BE2C (cell line): Measurements from ENCODE around the gene PNPO.

Source experiments
- DNase-seq: peaks from one replicate; pipeline ENCODE4 v3.0.0-alpha.2; 2020
- H3K27me3 ChIP-seq: fragments of 250-450 bp; sonication (Bioruptor Pico); 2 replicates; pipeline ENCODE4 v1.5.1; 2020; ENCODE audit warnings: mild to moderate bottlenecking
- H3K36me3 ChIP-seq: fragments of 250-450 bp; sonication (Bioruptor Pico); 2 replicates; pipeline ENCODE4 v1.5.1; 2020; ENCODE audit warnings: mild to moderate bottlenecking
- H3K4me1 ChIP-seq: fragments of 250-450 bp; sonication (Bioruptor Pico); 2 replicates; pipeline ENCODE4 v1.5.1; 2020
- H3K4me3 ChIP-seq: 2 replicates; pipeline ENCODE4 v1.5.1; 2011; ENCODE audit warnings: low read depth, low read length
- H3K9me3 ChIP-seq: fragments of 250-450 bp; sonication (Bioruptor Pico); 2 replicates; pipeline ENCODE4 v1.5.1; 2020
- TF ChIP-seq, protein P1 (sequence below): IDR thresholded peaks from 2 replicates; pipeline ENCODE4 v1.5.1; 2012; ENCODE audit warnings: mild to moderate bottlenecking, low read depth, low read length

PNPO gene

DNA sequence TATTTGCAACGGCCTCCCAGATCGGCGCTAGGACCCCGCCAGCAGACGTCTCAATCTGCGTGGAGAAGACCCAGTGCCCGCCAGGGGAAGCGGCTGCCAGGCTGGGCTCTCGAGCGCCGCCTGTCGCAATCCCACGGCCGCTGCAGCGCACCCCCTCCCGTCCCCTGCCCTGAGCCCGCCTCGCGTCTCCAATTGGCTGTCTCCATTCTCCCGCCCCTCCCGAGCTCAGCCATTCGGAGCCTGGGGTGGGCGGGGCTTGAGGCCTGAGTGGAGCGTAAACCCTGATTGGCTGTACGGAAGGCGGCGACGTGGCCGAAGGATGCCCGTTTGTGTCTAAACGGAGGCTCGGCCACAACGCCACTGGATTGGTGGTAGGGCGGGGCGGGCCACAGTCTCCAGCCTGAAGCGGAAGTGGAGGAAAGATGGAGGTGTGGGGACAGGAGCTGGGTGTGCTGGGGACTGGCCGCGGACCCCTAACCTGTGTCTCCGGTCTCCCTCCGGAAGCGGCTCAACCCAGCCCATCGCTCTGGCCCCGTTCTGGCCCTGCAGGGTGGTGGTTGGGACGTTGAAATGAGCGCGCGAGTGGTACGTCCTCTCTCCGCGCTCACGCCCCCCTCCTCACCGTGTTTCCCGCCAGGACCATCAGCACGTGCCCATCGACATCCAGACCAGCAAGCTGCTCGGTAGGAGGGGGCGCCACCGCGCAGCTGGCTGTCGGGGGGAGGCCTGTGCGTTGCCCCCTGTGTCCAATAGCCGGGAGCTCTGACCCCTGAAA lies 29.5 kb downstream of the PNPO start, which contains the start of gene CDK5RAP3:
CDK5RAP3 (plus strand) TSS at position 389 of the 775 bp plus-strand sequence; CDS start at position 423, 34 bp downstream.
- H3K4me1 ChIP-seq: peaks cover 6% of the 10 kb centered on the region
- TF ChIP-seq, protein P1, sequence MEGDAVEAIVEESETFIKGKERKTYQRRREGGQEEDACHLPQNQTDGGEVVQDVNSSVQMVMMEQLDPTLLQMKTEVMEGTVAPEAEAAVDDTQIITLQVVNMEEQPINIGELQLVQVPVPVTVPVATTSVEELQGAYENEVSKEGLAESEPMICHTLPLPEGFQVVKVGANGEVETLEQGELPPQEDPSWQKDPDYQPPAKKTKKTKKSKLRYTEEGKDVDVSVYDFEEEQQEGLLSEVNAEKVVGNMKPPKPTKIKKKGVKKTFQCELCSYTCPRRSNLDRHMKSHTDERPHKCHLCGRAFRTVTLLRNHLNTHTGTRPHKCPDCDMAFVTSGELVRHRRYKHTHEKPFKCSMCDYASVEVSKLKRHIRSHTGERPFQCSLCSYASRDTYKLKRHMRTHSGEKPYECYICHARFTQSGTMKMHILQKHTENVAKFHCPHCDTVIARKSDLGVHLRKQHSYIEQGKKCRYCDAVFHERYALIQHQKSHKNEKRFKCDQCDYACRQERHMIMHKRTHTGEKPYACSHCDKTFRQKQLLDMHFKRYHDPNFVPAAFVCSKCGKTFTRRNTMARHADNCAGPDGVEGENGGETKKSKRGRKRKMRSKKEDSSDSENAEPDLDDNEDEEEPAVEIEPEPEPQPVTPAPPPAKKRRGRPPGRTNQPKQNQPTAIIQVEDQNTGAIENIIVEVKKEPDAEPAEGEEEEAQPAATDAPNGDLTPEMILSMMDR: peak; percentile 84
- DNase-seq: peak; percentile 100
- H3K36me3 ChIP-seq: peaks cover 18% of the 10 kb centered on the region
- H3K4me3 ChIP-seq: peak within 1 kb of the TSS; percentile 73
- H3K27me3 ChIP-seq: no peaks in the 10 kb centered on the region
- H3K9me3 ChIP-seq: no peaks in the 10 kb centered on the region

DNA sequence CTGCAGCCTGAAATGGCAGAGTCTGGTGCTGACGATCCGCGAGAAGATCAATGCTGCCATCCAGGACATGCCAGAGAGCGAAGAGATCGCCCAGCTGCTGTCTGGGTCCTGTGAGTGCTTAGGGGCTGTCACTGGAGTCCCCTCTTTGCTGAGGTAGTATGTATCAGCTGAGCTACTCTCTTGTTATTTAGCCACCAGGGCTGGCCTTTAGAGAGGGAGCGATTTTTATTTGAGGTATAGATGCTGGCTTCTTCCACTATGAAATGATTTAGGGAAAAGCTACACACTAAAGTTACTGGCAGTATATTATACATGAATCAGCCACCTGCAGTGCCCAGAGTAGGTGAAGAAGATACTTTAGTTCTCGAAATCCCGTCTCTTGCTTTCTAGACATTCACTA lies 32.2 kb downstream of the PNPO start:
- Histone ChIP-seq H3K4me3 (no peak overlapping the region), H3K27me3 (no peaks in the 10 kb centered on the region), H3K4me1 (peaks cover 7% of the 10 kb centered on the region), H3K36me3 (peaks cover 35% of the 10 kb centered on the region), H3K9me3 (no peaks in the 10 kb centered on the region)
- TF ChIP-seq, protein P1: no peak
- no peak for DNase-seq

DNA sequence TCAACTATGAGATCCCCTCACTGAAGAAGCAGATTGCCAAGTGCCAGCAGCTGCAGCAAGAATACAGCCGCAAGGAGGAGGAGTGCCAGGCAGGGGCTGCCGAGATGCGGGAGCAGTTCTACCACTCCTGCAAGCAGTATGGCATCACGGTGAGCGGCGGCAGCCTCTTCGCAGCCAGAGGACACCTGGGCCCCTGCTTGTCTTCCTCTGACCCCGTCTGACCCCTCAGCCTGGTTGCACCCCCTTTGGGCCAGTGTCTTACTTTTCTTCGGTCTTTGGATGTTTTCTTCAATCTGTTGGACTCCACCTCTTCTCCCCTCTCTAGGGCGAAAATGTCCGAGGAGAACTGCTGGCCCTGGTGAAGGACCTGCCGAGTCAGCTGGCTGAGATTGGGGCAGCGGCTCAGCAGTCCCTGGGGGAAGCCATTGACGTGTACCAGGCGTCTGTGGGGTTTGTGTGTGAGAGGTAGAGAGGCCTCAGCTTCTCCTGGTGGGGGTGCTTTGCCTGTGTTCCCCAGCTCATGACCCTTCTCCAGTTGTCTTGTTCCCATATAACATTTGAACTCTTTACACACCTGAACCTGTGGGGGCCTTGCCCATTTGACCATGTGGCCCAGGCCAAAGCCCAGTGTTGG lies 33.9 kb downstream of the PNPO start:
- H3K4me1 ChIP-seq: peaks cover 21% of the 10 kb centered on the region
- no peak overlapping the region for H3K4me3 ChIP-seq
- H3K9me3 ChIP-seq: no peaks in the 10 kb centered on the region
- peaks cover 53% of the 10 kb centered on the region for H3K36me3 ChIP-seq
- no peak for DNase-seq
- no peaks in the 10 kb centered on the region for H3K27me3 ChIP-seq
- TF ChIP-seq, protein P1: no peak

- Histone ChIP-seq H3K9me3 (no peaks in the 10 kb centered on the region), H3K4me3 (no peak overlapping the region), H3K27me3 (no peaks in the 10 kb centered on the region), H3K36me3 (peaks cover 58% of the 10 kb centered on the region), H3K4me1 (peaks cover 24% of the 10 kb centered on the region)
- no peak for DNase-seq
- TF ChIP-seq, protein P1: no peak
These were observed 34.4 kb downstream of the PNPO start for GRCh38 chr17:47975823-47976205.

DNA sequence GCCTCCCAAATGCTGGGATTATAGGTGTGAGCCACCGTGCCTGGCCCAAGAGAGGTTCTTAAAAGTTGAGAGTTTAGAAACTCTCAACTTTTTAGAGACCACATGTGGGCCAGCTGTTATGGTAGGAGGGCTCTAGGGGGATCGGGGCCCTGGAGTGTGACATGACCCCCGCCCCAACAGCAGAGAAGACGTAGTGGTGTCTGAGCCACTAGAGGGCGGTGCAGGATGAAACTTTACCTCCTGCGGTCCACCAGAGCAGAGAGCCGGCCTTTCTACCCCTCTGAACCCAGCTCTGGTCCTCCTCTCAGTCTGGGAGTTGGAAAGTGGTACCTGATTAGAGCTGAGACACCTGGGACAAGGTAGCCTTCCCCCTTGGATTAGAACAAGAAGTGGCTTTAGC lies 37.0 kb downstream of the PNPO start:
- Histone ChIP-seq H3K36me3 (peaks cover 67% of the 10 kb centered on the region), H3K4me1 (peaks cover 48% of the 10 kb centered on the region), H3K4me3 (no peak overlapping the region), H3K27me3 (no peaks in the 10 kb centered on the region), H3K9me3 (no peaks in the 10 kb centered on the region)
- DNase-seq: peak; percentile 84
- TF ChIP-seq, protein P1: peak; percentile 89

- no peaks in the 10 kb centered on the region for H3K9me3 ChIP-seq
- no peaks in the 10 kb centered on the region for H3K27me3 ChIP-seq
- H3K4me3 ChIP-seq: no peak overlapping the region
- H3K4me1 ChIP-seq: peaks cover 61% of the 10 kb centered on the region
- peaks cover 64% of the 10 kb centered on the region for H3K36me3 ChIP-seq
- DNase-seq: peak; percentile 59
- TF ChIP-seq, protein P1: no peak
These were observed 39.2 kb downstream of the PNPO start for GRCh38 chr17:47980541-47980940.
